Fibroblast of lung (primary cell): ENCODE results near the gene KLHL15. TPM values are rescaled to one million over a fixed set of nuclear protein-coding genes. Genes with fewer than 3 reads are reported as not detected.
"Not testable (repeated sequence)": the region's sequence is repeated elsewhere in the genome, so short reads cannot be mapped to it uniquely, and the experiment has no call there.

ENCODE experiments used
- DNase-seq, 2 donors: peaks; one replicate each; pipeline versions ENCODE4 v3.0.0 to v3.0.0-alpha.2; 2010; ENCODE audit warnings: low read depth in 2 of 2
- H2AFZ ChIP-seq: 2 replicates; pipeline ENCODE4 v1.5.1; 2012; ENCODE audit warnings: low read length, control low read depth, inconsistent platforms
- H3K27ac ChIP-seq: 2 replicates; pipeline ENCODE4 v1.5.1; 2011; ENCODE audit warnings: low read length, control low read depth; ENCODE audit not compliant: insufficient read depth
- H3K27me3 ChIP-seq: 2 replicates; pipeline ENCODE4 v1.5.1; 2011; ENCODE audit warnings: mild to moderate bottlenecking, low read length; ENCODE audit not compliant: control insufficient read depth, insufficient read depth
- H3K36me3 ChIP-seq: 2 replicates; pipeline ENCODE4 v1.5.1; 2011; ENCODE audit warnings: low read length; ENCODE audit not compliant: control insufficient read depth, insufficient read depth
- H3K4me1 ChIP-seq: 2 replicates; pipeline ENCODE4 v1.5.1; 2011; ENCODE audit warnings: low read length; ENCODE audit not compliant: control insufficient read depth, insufficient read depth; ENCODE audit errors: extremely low read depth
- H3K4me2 ChIP-seq: 2 replicates; pipeline ENCODE4 v1.5.1; 2011; ENCODE audit warnings: low read length, control low read depth; ENCODE audit not compliant: insufficient read depth; ENCODE audit errors: extremely low read depth
- H3K4me3 ChIP-seq, 4 experiments: fragments of 200-600 bp in 1 of 4; sonication (generic) in 1 of 4; replicated peaks in 1 of 4; 2 replicates each; pipeline ENCODE4 v1.5.1; 2011 to 2016; ENCODE audit warnings: low read length in 4 of 4, low read depth in 3 of 4, mild to moderate bottlenecking in 3 of 4, control low read depth in 2 of 4, inconsistent platforms in 1 of 4, mixed read lengths in 1 of 4; ENCODE audit not compliant: insufficient read depth in 1 of 4; ENCODE audit errors: control extremely low read depth in 1 of 4
- H3K79me2 ChIP-seq: 2 replicates; pipeline ENCODE4 v1.5.1; 2012; ENCODE audit warnings: mild to moderate bottlenecking, low read length, inconsistent platforms; ENCODE audit not compliant: control insufficient read depth, insufficient read depth
- H3K9ac ChIP-seq: 2 replicates; pipeline ENCODE4 v1.5.1; 2011; ENCODE audit warnings: mild to moderate bottlenecking, low read length, control low read depth; ENCODE audit not compliant: insufficient read depth
- H3K9me3 ChIP-seq: 2 replicates; pipeline ENCODE4 v1.5.1; 2012; ENCODE audit warnings: low read depth, low read length; ENCODE audit not compliant: control insufficient read depth, insufficient read depth
- H4K20me1 ChIP-seq: 2 replicates; pipeline ENCODE4 v1.5.1; 2011; ENCODE audit warnings: low read length; ENCODE audit not compliant: control insufficient read depth, insufficient read depth; ENCODE audit errors: extremely low read depth
- CTCF ChIP-seq, 2 donors: IDR thresholded peaks in 1 of 2; conservative IDR thresholded peaks in 1 of 2; 1 replicate in 1 of 2; 2 replicates in 1 of 2; pipeline ENCODE4 v1.5.1; 2011 to 2012; ENCODE audit warnings: low read length in 2 of 2, control low read depth in 1 of 2, inconsistent platforms in 1 of 2, low read depth in 1 of 2, mild to moderate bottlenecking in 1 of 2
- EZH2 ChIP-seq: IDR thresholded peaks from 2 replicates; pipeline ENCODE4 v1.5.1; 2012; ENCODE audit warnings: low read length, control low read depth, mild to moderate bottlenecking; ENCODE audit errors: missing control alignments
- polyA plus RNA-seq, 2 donors: library from polyadenylated mRNA; depleted of rRNA in 1 of 2; stranded (reverse) in 1 of 2; unstranded in 1 of 2; fragments of >200 nt; gene quantifications; 2 replicates each; pipeline ENCODE4 v1.2.1, GENCODE V29; 2011 to 2012; ENCODE audit warnings: missing spikeins in 1 of 2
- total RNA-seq: library from RNA; depleted of rRNA; stranded (reverse); fragments of >200 nt; gene quantifications from 2 replicates; pipeline ENCODE4 v1.2.1, GENCODE V29; 2014

KLHL15 gene
- total and polyA plus RNA-seq, 2 donors (not counting 1 experiment from before 2014, with no cell fraction given), result 3.7 to 5.6 TPM

- H3K9ac ChIP-seq, result no peak overlapping the region
- no peak overlapping the region for H2AFZ ChIP-seq
- no peaks in the 10 kb centered on the region for H3K9me3 ChIP-seq
- H4K20me1 ChIP-seq, result no peaks in the 10 kb centered on the region
- H3K27ac ChIP-seq, result no peak overlapping the region
- H3K79me2 ChIP-seq, result no peaks in the 10 kb centered on the region
- no peaks in the 10 kb centered on the region for H3K4me1 ChIP-seq
- no peak for DNase-seq
- no peak overlapping the region for H3K4me2 ChIP-seq
- H3K27me3 ChIP-seq, result no peaks in the 10 kb centered on the region
- no peaks in the 10 kb centered on the region for H3K36me3 ChIP-seq
- H3K4me3 ChIP-seq, result no peak overlapping the region
- TF ChIP-seq EZH2 (no peak), CTCF (conservative IDR thresholded peaks at IDR 0.05 in 1 of 2, IDR thresholded peaks at IDR 0.05 in 1 of 2; ENCODE audit: low read depth in 1 of 2, low read length in 2 of 2) (no peak)
These were observed 48.5 kb downstream of the KLHL15 start for GRCh38 chrX:23978491-23978890.

- H3K27ac ChIP-seq, H2AFZ ChIP-seq, H3K9ac ChIP-seq, H3K4me1 ChIP-seq, H3K4me2 ChIP-seq, H3K36me3 ChIP-seq, H3K9me3 ChIP-seq, H3K79me2 ChIP-seq, H3K27me3 ChIP-seq, H3K4me3 ChIP-seq, H4K20me1 ChIP-seq, DNase-seq: not testable (repeated sequence)
These were observed 61.4 kb downstream of the KLHL15 start for GRCh38 chrX:23965630-23966029.

GRCh38 chrX:23964191-23964590 is 62.8 kb downstream of the KLHL15 start:
- DNase-seq, result no peak
- no peaks in the 10 kb centered on the region for H4K20me1 ChIP-seq
- H3K4me2 ChIP-seq, result no peak overlapping the region
- H3K4me3 ChIP-seq, result no peak overlapping the region
- H3K27ac ChIP-seq, result no peak overlapping the region
- H3K27me3 ChIP-seq, result no peaks in the 10 kb centered on the region
- H2AFZ ChIP-seq, result no peak overlapping the region
- H3K9me3 ChIP-seq, result no peaks in the 10 kb centered on the region
- no peak overlapping the region for H3K9ac ChIP-seq
- H3K79me2 ChIP-seq, result no peaks in the 10 kb centered on the region
- H3K4me1 ChIP-seq, result no peaks in the 10 kb centered on the region
- TF ChIP-seq CTCF (conservative IDR thresholded peaks at IDR 0.05 in 1 of 2, IDR thresholded peaks at IDR 0.05 in 1 of 2; ENCODE audit: low read depth in 1 of 2, low read length in 2 of 2) (no peak), EZH2 (no peak)
- H3K36me3 ChIP-seq, result no peaks in the 10 kb centered on the region

- Histone ChIP-seq H3K79me2 (no peaks in the 10 kb centered on the region), H3K9me3 (no peaks in the 10 kb centered on the region), H3K36me3 (no peaks in the 10 kb centered on the region), H3K27me3 (no peaks in the 10 kb centered on the region), H4K20me1 (no peaks in the 10 kb centered on the region), H3K4me2 (no peak overlapping the region), H3K4me3 (no peak overlapping the region), H3K4me1 (no peaks in the 10 kb centered on the region), H2AFZ (no peak overlapping the region), H3K9ac (no peak overlapping the region), H3K27ac (no peak overlapping the region)
- TF ChIP-seq CTCF (conservative IDR thresholded peaks at IDR 0.05 in 1 of 2, IDR thresholded peaks at IDR 0.05 in 1 of 2; ENCODE audit: low read depth in 1 of 2, low read length in 2 of 2), result no peak
- TF ChIP-seq EZH2, result no peak
- no peak for DNase-seq
These were observed 67.2 kb downstream of the KLHL15 start for GRCh38 chrX:23959781-23960180.
